ENCODE data around the gene NAIP. TPM values are rescaled to one million over a fixed set of nuclear protein-coding genes. Genes with fewer than 3 reads are reported as not detected.
"Not testable (repeated sequence)": the region's sequence is repeated elsewhere in the genome, so short reads cannot be mapped to it uniquely, and the experiment has no call there.

The NAIP gene
- total RNA-seq (2021): 11.7 and 13.1 TPM in 2 replicates
- Bru-seq, nascent RNA: percentile 30 among the genes with signal in this experiment
- percentile 39 among the genes with signal in this experiment for BruChase-seq, experiment 1, labeled RNA remaining after a 2-hour chase
- percentile 42 among the genes with signal in this experiment for BruChase-seq, experiment 2, labeled RNA remaining after a 6-hour chase
- long read RNA-seq, partial matches to known transcripts: 0 of 1 reads
- long read RNA-seq, other reads (novel, unspliced or antisense): 1 of 1 reads

- H3K9me2 ChIP-seq (ENCODE audit: insufficient read depth); H3F3A ChIP-seq (ENCODE audit: insufficient read depth, low read depth); H4K20me1 ChIP-seq (ENCODE audit: insufficient read depth); CTCF ChIA-PET; intact Hi-C loops (cut with micrococcal nuclease; ENCODE audit: unreplicated experiment); H3K4me2 ChIP-seq; DNase-seq; H3K9me3 ChIP-seq (ENCODE audit: insufficient read depth, low read depth); H3K79me2 ChIP-seq (ENCODE audit: low read depth); H3K27me3 ChIP-seq (ENCODE audit: insufficient read depth, low read depth); H3K4me1 ChIP-seq (replicated peaks; ENCODE audit: insufficient read depth); H3K4me3 ChIP-seq; H3K36me3 ChIP-seq (ENCODE audit: low read depth); H3K27ac ChIP-seq; H2AFZ ChIP-seq; BruUV-seq (replicated peaks); POLR2A ChIA-PET (ENCODE audit: unreplicated experiment): not testable (repeated sequence)
Observed at GRCh38 chr5:71025289-71025953, at the start of gene NAIP. TSS of gene NAIP (minus strand) at chr5:71025339. CDS start at chr5:71012915, 12,424 bp downstream.

GRCh38 chr5:71067262-71067928 is 42.3 kb upstream of the NAIP start, which contains the start of gene GTF2H2:
TSS of gene GTF2H2 (minus strand) at chr5:71067676. CDS start at chr5:71062763, 4,913 bp downstream.
- H4K20me1 ChIP-seq (ENCODE audit: insufficient read depth); H3K27me3 ChIP-seq (ENCODE audit: insufficient read depth, low read depth); H3K4me1 ChIP-seq (replicated peaks; ENCODE audit: insufficient read depth); POLR2A ChIA-PET (ENCODE audit: unreplicated experiment); H3K27ac ChIP-seq; H3K4me2 ChIP-seq; CTCF ChIA-PET; H3F3A ChIP-seq (ENCODE audit: insufficient read depth, low read depth); H3K36me3 ChIP-seq (ENCODE audit: low read depth); BruUV-seq (replicated peaks); H2AFZ ChIP-seq; H3K9me2 ChIP-seq (ENCODE audit: insufficient read depth); H3K9me3 ChIP-seq (ENCODE audit: insufficient read depth, low read depth); DNase-seq; H3K79me2 ChIP-seq (ENCODE audit: low read depth); intact Hi-C loops (cut with micrococcal nuclease; ENCODE audit: unreplicated experiment); H3K4me3 ChIP-seq: not testable (repeated sequence)

GRCh38 chr5:71061322-71061721 is 36.2 kb upstream of the NAIP start:
- intact Hi-C loops (cut with micrococcal nuclease; ENCODE audit: unreplicated experiment); DNase-seq; H4K20me1 ChIP-seq (ENCODE audit: insufficient read depth); H2AFZ ChIP-seq; H3K4me2 ChIP-seq; CTCF ChIA-PET; POLR2A ChIA-PET (ENCODE audit: unreplicated experiment); H3K27me3 ChIP-seq (ENCODE audit: insufficient read depth, low read depth); H3K4me1 ChIP-seq (replicated peaks; ENCODE audit: insufficient read depth); H3K36me3 ChIP-seq (ENCODE audit: low read depth); BruUV-seq (replicated peaks); H3K27ac ChIP-seq; H3K9me2 ChIP-seq (ENCODE audit: insufficient read depth); H3F3A ChIP-seq (ENCODE audit: insufficient read depth, low read depth); H3K79me2 ChIP-seq (ENCODE audit: low read depth); H3K9me3 ChIP-seq (ENCODE audit: insufficient read depth, low read depth); H3K4me3 ChIP-seq: not testable (repeated sequence)

GRCh38 chr5:71059426-71059825 is 34.3 kb upstream of the NAIP start:
- BruUV-seq (replicated peaks); H3K4me1 ChIP-seq (replicated peaks; ENCODE audit: insufficient read depth); H2AFZ ChIP-seq; H3K27me3 ChIP-seq (ENCODE audit: insufficient read depth, low read depth); H3K36me3 ChIP-seq (ENCODE audit: low read depth); H3F3A ChIP-seq (ENCODE audit: insufficient read depth, low read depth); H3K4me3 ChIP-seq; DNase-seq; H3K9me2 ChIP-seq (ENCODE audit: insufficient read depth); intact Hi-C loops (cut with micrococcal nuclease; ENCODE audit: unreplicated experiment); H3K79me2 ChIP-seq (ENCODE audit: low read depth); H3K27ac ChIP-seq; POLR2A ChIA-PET (ENCODE audit: unreplicated experiment); CTCF ChIA-PET; H4K20me1 ChIP-seq (ENCODE audit: insufficient read depth); H3K4me2 ChIP-seq; H3K9me3 ChIP-seq (ENCODE audit: insufficient read depth, low read depth): not testable (repeated sequence)

- CTCF ChIA-PET; H3K4me1 ChIP-seq (replicated peaks; ENCODE audit: insufficient read depth); H3K4me3 ChIP-seq; H3F3A ChIP-seq (ENCODE audit: insufficient read depth, low read depth); H3K4me2 ChIP-seq; H2AFZ ChIP-seq; H4K20me1 ChIP-seq (ENCODE audit: insufficient read depth); BruUV-seq (replicated peaks); H3K79me2 ChIP-seq (ENCODE audit: low read depth); POLR2A ChIA-PET (ENCODE audit: unreplicated experiment); intact Hi-C loops (cut with micrococcal nuclease; ENCODE audit: unreplicated experiment); DNase-seq; H3K9me2 ChIP-seq (ENCODE audit: insufficient read depth); H3K36me3 ChIP-seq (ENCODE audit: low read depth); H3K27me3 ChIP-seq (ENCODE audit: insufficient read depth, low read depth); H3K27ac ChIP-seq; H3K9me3 ChIP-seq (ENCODE audit: insufficient read depth, low read depth): not testable (repeated sequence)
Observed at GRCh38 chr5:71044808-71045207, 19.7 kb upstream of the NAIP start.

GRCh38 chr5:71044128-71044527 is 19.0 kb upstream of the NAIP start:
- BruUV-seq (replicated peaks): not testable (repeated sequence)

GRCh38 chr5:71031046-71031776 is 6.1 kb upstream of the NAIP start:
- H3K9me3 ChIP-seq (ENCODE audit: insufficient read depth, low read depth); DNase-seq; H2AFZ ChIP-seq; H3F3A ChIP-seq (ENCODE audit: insufficient read depth, low read depth); intact Hi-C loops (cut with micrococcal nuclease; ENCODE audit: unreplicated experiment); H3K27me3 ChIP-seq (ENCODE audit: insufficient read depth, low read depth); H4K20me1 ChIP-seq (ENCODE audit: insufficient read depth); H3K27ac ChIP-seq; H3K4me2 ChIP-seq; BruUV-seq (replicated peaks); H3K4me1 ChIP-seq (replicated peaks; ENCODE audit: insufficient read depth); H3K79me2 ChIP-seq (ENCODE audit: low read depth); H3K36me3 ChIP-seq (ENCODE audit: low read depth); H3K9me2 ChIP-seq (ENCODE audit: insufficient read depth); H3K4me3 ChIP-seq; CTCF ChIA-PET; POLR2A ChIA-PET (ENCODE audit: unreplicated experiment): not testable (repeated sequence)

More at GRCh38 chr5:71044128-71044527, 19.0 kb upstream of the NAIP start:
- H4K20me1 ChIP-seq (ENCODE audit: insufficient read depth); H3K36me3 ChIP-seq (ENCODE audit: low read depth); H3K27ac ChIP-seq; intact Hi-C loops (cut with micrococcal nuclease; ENCODE audit: unreplicated experiment); H3K27me3 ChIP-seq (ENCODE audit: insufficient read depth, low read depth); H3K4me1 ChIP-seq (replicated peaks; ENCODE audit: insufficient read depth); DNase-seq; H2AFZ ChIP-seq; H3K79me2 ChIP-seq (ENCODE audit: low read depth); CTCF ChIA-PET; H3K9me3 ChIP-seq (ENCODE audit: insufficient read depth, low read depth); POLR2A ChIA-PET (ENCODE audit: unreplicated experiment); H3K4me2 ChIP-seq; H3K4me3 ChIP-seq; H3F3A ChIP-seq (ENCODE audit: insufficient read depth, low read depth); H3K9me2 ChIP-seq (ENCODE audit: insufficient read depth): not testable (repeated sequence)
